IMR-90 (cell line): ENCODE measurements around the gene RTL1. TPM values are rescaled to one million over a fixed set of nuclear protein-coding genes. Genes with fewer than 3 reads are reported as not detected.

Experiments used
- ATAC-seq: fragments of 200-7000 bp; cut with Tn5 transposase; 2 replicates; pipeline ENCODE4 v1.9.1; 2020; ENCODE audit warnings: low read depth, mild to moderate bottlenecking, moderate library complexity
- BruUV-seq: library from RNA; stranded (reverse); fragments of 400-500 nt; replicated peaks from 2 replicates; lab custom pipeline; 2021; lab: Mats Ljungman, UMichigan
- CTCF ChIA-PET: fragments of 300-600 bp; formaldehyde crosslinking; extraction: SDS; loops from one replicate; lab custom pipeline; 2021; ENCODE audit warnings: antibody characterized with exemption; lab: Yijun Ruan, JAX
- POLR2A ChIA-PET: fragments of 300-600 bp; sonication (Branson Sonifier 250); formaldehyde crosslinking; loops from one replicate; lab custom pipeline; 2022; ENCODE audit warnings: antibody characterized with exemption; ENCODE audit not compliant: unreplicated experiment; lab: Charles Lee
- DNase-seq: peaks from one replicate; pipeline ENCODE4 v3.0.0; 2013
- H2AFZ ChIP-seq: replicated peaks from 2 replicates; pipeline ENCODE3; 2013; ENCODE audit warnings: low read length, mild to moderate bottlenecking; ENCODE audit not compliant: poor library complexity
- H2AK5ac ChIP-seq: 2 replicates; pipeline ENCODE4 v1.6.1; 2013; ENCODE audit warnings: low read depth, low read length, inconsistent platforms
- H2AK9ac ChIP-seq: replicated peaks from 2 replicates; pipeline ENCODE3; 2013; ENCODE audit warnings: mild to moderate bottlenecking, low read depth, low read length, moderate library complexity; ENCODE audit not compliant: poor library complexity
- H2BK120ac ChIP-seq: 2 replicates; pipeline ENCODE4 v1.6.1; 2013; ENCODE audit warnings: low read depth, low read length, inconsistent platforms
- H2BK15ac ChIP-seq: 3 replicates; pipeline ENCODE4 v1.6.1; 2013; ENCODE audit warnings: low read depth, low read length, inconsistent platforms
- H2BK20ac ChIP-seq: 2 replicates; pipeline ENCODE4 v1.6.1; 2013; ENCODE audit warnings: low read depth, mild to moderate bottlenecking, inconsistent platforms, low read length, moderate library complexity
- H2BK5ac ChIP-seq: 2 replicates; pipeline ENCODE4 v1.6.1; 2013; ENCODE audit warnings: mild to moderate bottlenecking, low read depth, low read length, inconsistent platforms; ENCODE audit not compliant: poor library complexity, severe bottlenecking
- H3K14ac ChIP-seq: replicated peaks from 2 replicates; pipeline ENCODE4 v1.6.1; 2013; ENCODE audit warnings: low read depth, low read length, inconsistent platforms
- H3K18ac ChIP-seq: 2 replicates; pipeline ENCODE4 v1.6.1; 2013; ENCODE audit warnings: low read depth, low read length, control low read depth
- H3K23ac ChIP-seq: 2 replicates; pipeline ENCODE4 v1.6.1; 2013; ENCODE audit warnings: low read depth, low read length, inconsistent platforms
- H3K27ac ChIP-seq: 2 replicates; pipeline ENCODE4 v1.5.1; 2013; ENCODE audit warnings: mild to moderate bottlenecking, control low read depth, low read length; ENCODE audit not compliant: insufficient read depth
- H3K27me3 ChIP-seq: 2 replicates; pipeline ENCODE4 v1.6.1; 2013; ENCODE audit warnings: low read length; ENCODE audit not compliant: control insufficient read depth, insufficient read depth
- H3K36me3 ChIP-seq: 2 replicates; pipeline ENCODE4 v1.6.1; 2013; ENCODE audit warnings: low read length, mixed read lengths; ENCODE audit not compliant: control insufficient read depth, insufficient read depth
- H3K4ac ChIP-seq: 2 replicates; pipeline ENCODE4 v1.6.1; 2013; ENCODE audit warnings: low read depth, low read length, inconsistent platforms
- H3K4me1 ChIP-seq: 2 replicates; pipeline ENCODE4 v1.6.1; 2013; ENCODE audit warnings: low read length, mixed read lengths; ENCODE audit not compliant: control insufficient read depth, insufficient read depth
- H3K4me2 ChIP-seq: 2 replicates; pipeline ENCODE4 v1.6.1; 2013; ENCODE audit warnings: low read depth, mild to moderate bottlenecking, control low read depth, low read length, moderate library complexity
- H3K4me3 ChIP-seq: 2 replicates; pipeline ENCODE4 v1.5.1; 2013; ENCODE audit warnings: low read depth, mild to moderate bottlenecking, control low read depth, low read length, moderate library complexity; ENCODE audit not compliant: insufficient read depth
- H3K56ac ChIP-seq: 2 replicates; pipeline ENCODE4 v1.6.1; 2013; ENCODE audit warnings: low read length, inconsistent platforms; ENCODE audit not compliant: insufficient read depth; ENCODE audit errors: extremely low read depth
- H3K79me1 ChIP-seq, 2 experiments: 2 replicates each; pipeline ENCODE4 v1.6.1; 2013; ENCODE audit warnings: low read length in 2 of 2, inconsistent platforms in 1 of 2, low read depth in 1 of 2
- H3K9ac ChIP-seq: 2 replicates; pipeline ENCODE4 v1.6.1; 2013; ENCODE audit warnings: low read depth, low read length, control low read depth
- H3K9me1 ChIP-seq: 2 replicates; pipeline ENCODE4 v1.6.1; 2013; ENCODE audit warnings: low read length, inconsistent platforms; ENCODE audit not compliant: insufficient read depth
- H3K9me3 ChIP-seq: 2 replicates; pipeline ENCODE4 v1.6.1; 2013; ENCODE audit warnings: low read length; ENCODE audit not compliant: control insufficient read depth, insufficient read depth
- H4K20me1 ChIP-seq: 2 replicates; pipeline ENCODE4 v1.6.1; 2013; ENCODE audit warnings: low read length, inconsistent platforms; ENCODE audit not compliant: insufficient read depth
- H4K5ac ChIP-seq: 2 replicates; pipeline ENCODE4 v1.6.1; 2013; ENCODE audit warnings: mild to moderate bottlenecking, low read depth, low read length, control low read depth
- H4K8ac ChIP-seq, 2 experiments: 2 replicates each; pipeline ENCODE4 v1.6.1; 2013; ENCODE audit warnings: low read depth in 2 of 2, low read length in 2 of 2, control low read depth in 1 of 2, inconsistent platforms in 1 of 2
- H4K91ac ChIP-seq: 2 replicates; pipeline ENCODE4 v1.6.1; 2013; ENCODE audit warnings: low read depth, low read length, inconsistent platforms; ENCODE audit not compliant: insufficient read depth
- MAFK ChIP-seq: IDR thresholded peaks from 2 replicates; pipeline ENCODE4 v1.6.1; 2012; ENCODE audit warnings: low read depth, low read length, improper control_type of control experiment
- WGBS, 2 experiments: methylation state at CpG; one replicate each; pipeline versions ENCODE4 v1.1.5 to v1.1.7; 2013; ENCODE audit warnings: missing lambda C conversion rate in 2 of 2; ENCODE audit not compliant: insufficient read length in 1 of 2; ENCODE audit errors: extremely low coverage in 2 of 2; 5-methylcytosine and 5-hydroxymethylcytosine counted together
- dilution Hi-C: fragments of 300-500 bp; cut with HindIII; formaldehyde crosslinking; loops from one replicate; pipeline ENCODE4 v1.14.3; 2018; ENCODE audit warnings: low sequenced_read_pairs; ENCODE audit not compliant: unreplicated experiment
- in situ Hi-C: fragments of 300-500 bp; cut with MboI; formaldehyde crosslinking; loops from 3 replicates; pipeline ENCODE4 v1.14.3; 2019; ENCODE audit warnings: low sequenced_read_pairs, inconsistent platforms, mixed read lengths
- intact Hi-C: fragments of 100-400 bp; cut with micrococcal nuclease; formaldehyde crosslinking; loops from 2 replicates; pipeline ENCODE4 v1.10.0; 2022
- polyA plus RNA-seq, 3 experiments: library from polyadenylated mRNA; depleted of rRNA; stranded (reverse); fragments of >200 nt; gene quantifications; 2 replicates each; pipeline ENCODE4 v1.2.3, GENCODE V29; 2012; ENCODE audit warnings: low replicate concordance in 1 of 3
- total RNA-seq: library from RNA; depleted of rRNA; stranded (reverse); fragments of >200 nt; gene quantifications from 2 replicates; pipeline ENCODE4 v1.2.3, GENCODE V29; 2012

The RTL1 gene
- total and polyA plus RNA-seq, 2 of the 4 experiments (the other 2 are of a cell fraction), result not detected

DNA sequence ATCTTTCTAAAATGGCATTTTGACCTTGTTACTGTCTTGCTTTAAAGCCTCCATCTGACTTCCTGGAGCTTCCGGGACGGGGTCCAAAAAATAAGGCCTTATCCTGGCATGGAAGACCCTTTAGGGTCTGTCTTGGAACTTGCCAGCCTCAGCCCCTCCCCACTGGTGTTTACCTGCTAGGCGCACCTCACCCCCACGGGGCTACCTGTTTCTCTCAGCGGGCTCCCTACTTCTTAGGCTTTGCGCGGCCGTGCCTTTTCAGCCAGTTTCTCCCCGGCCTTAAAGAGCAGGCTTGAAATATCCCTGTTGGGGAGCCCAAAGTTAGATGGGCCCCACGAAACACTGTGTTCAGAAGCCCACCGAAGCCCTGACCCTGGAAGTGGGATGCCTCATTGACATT is 5.1 kb downstream of the RTL1 start:
- Histone ChIP-seq H2BK20ac (no peak overlapping the region), H3K27me3 (peaks cover 9% of the 10 kb centered on the region; the same call in 1 of the 2 replicates), H3K4me3 (no peak overlapping the region), H3K4me2 (no peak overlapping the region), H2BK15ac (no peak overlapping the region), H3K36me3 (peaks cover 67% of the 10 kb centered on the region), H4K20me1 (peaks cover 35% of the 10 kb centered on the region), H3K14ac (no peak overlapping the region), H3K18ac (no peak overlapping the region), H3K27ac (no peak overlapping the region), H3K4ac (no peak overlapping the region), H3K23ac (no peak overlapping the region), H3K4me1 (no peaks in the 10 kb centered on the region; the same call in 1 of the 2 replicates), H3K9ac (no peak overlapping the region), H4K8ac (no peak overlapping the region), H3K9me1 (no peaks in the 10 kb centered on the region), H3K56ac (no peak overlapping the region), H3K79me1 (peaks cover 7 to 27% of the 10 kb centered on the region in 2 experiments; a peak in 3 of 4 replicates), H4K91ac (no peak overlapping the region), H2BK5ac (no peak overlapping the region), H2AK9ac (no peak overlapping the region), H2BK120ac (no peak overlapping the region), H3K9me3 (no peaks in the 10 kb centered on the region), H2AFZ (no peak overlapping the region), H2AK5ac (no peak overlapping the region), H4K5ac (no peak overlapping the region)
- ATAC-seq, result no peak
- dilution Hi-C loops (no loop called here), in situ Hi-C loops (no loop called here), intact Hi-C loops (no loop called here)
- TF ChIP-seq MAFK, result no peak
- ChIA-PET POLR2A (no interaction called here), CTCF (interaction anchor here (0.8 kb wide), 1 partner anchor 7 kb away, joined by 3 read pairs; no protein-coding TSS in a partner anchor)
- WGBS, 2 experiments, result 67% methylated on average over 3 of the region's 11 CpGs; no CpG with 5 or more reads in 1 of the 2 experiments
- DNase-seq, result no peak
- no TSS peak for BruUV-seq
